C4-2B (cell line): Measurements from ENCODE around the gene SNX3.
"Not testable (repeated sequence)": the region's sequence is repeated elsewhere in the genome, so short reads cannot be mapped to it uniquely, and the experiment has no call there.

ENCODE experiments used
- H3K27ac ChIP-seq: fragments of 450-650 bp; 2 replicates; pipeline ENCODE4 v1.5.1; 2017
- CTCF ChIP-seq: fragments of 450-650 bp; conservative IDR thresholded peaks from 2 replicates; pipeline ENCODE4 v1.5.1; 2017; ENCODE audit warnings: mild to moderate bottlenecking
- ZFX ChIP-seq: fragments of 450-650 bp; IDR thresholded peaks from 2 replicates; pipeline ENCODE4 v1.6.1; 2017

SNX3 gene

DNA sequence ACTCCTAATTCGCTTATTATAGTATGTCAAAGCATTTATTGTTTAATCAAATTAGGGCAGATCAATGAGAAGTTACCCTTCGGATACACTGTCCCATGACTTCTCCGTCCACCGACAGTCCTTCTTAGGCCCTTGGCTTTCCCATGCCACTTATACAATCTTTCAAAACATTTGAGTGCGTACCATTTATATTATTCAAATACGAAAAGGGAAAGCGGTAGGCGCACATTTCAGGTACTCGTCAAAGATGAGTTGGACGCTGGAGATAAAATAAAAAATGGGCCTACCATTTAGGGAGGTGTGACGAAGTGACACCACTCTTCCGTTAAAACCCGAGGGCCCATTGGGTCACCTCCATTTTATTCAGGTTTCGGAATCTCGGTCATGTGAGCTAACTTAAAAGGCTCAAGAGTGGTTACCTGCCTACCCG lies 33.5 kb upstream of the SNX3 start:
- H3K27ac ChIP-seq = peak overlapping the region; percentile 94
- TF ChIP-seq ZFX = no peak
- TF ChIP-seq CTCF = no peak

- TF ChIP-seq CTCF (no peak), ZFX (no peak)
- peak overlapping the region; percentile 94 for H3K27ac ChIP-seq
Observed at GRCh38 chr6:108293527-108294296, 32.9 kb upstream of the SNX3 start.

GRCh38 chr6:108292561-108292960 lies 31.7 kb upstream of the SNX3 start:
- not testable (repeated sequence) for H3K27ac ChIP-seq

GRCh38 chr6:108291091-108291490 lies 30.3 kb upstream of the SNX3 start:
- no peak overlapping the region for H3K27ac ChIP-seq
- TF ChIP-seq CTCF (no peak), ZFX (no peak)

- TF ChIP-seq CTCF (no peak), ZFX (no peak)
- no peak overlapping the region for H3K27ac ChIP-seq
Observed at GRCh38 chr6:108288742-108289141, 27.9 kb upstream of the SNX3 start.

DNA sequence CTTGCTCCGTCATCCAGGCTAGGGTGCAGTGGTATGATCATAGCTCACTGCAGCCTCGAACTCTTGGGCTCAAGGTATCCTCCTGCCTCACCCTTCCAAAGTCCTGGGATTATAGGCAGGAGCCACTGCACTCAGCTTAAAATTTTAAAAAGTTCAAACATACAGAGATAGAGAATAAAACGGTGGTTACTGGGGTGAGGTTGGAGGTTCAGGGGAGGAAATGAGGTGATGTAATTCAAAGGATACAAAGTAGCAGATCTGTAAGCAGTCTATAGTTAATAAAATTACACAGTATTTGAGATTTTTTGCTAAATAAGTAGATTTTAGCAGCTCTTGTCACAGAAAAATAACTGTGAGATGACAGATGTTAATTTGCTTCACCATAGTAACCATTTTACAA lies 26.5 kb upstream of the SNX3 start:
- TF ChIP-seq ZFX = no peak
- TF ChIP-seq CTCF = no peak
- no peak overlapping the region for H3K27ac ChIP-seq

- H3K27ac ChIP-seq = no peak overlapping the region
- TF ChIP-seq CTCF = no peak
- TF ChIP-seq ZFX = no peak
Observed at GRCh38 chr6:108286366-108286765, 25.5 kb upstream of the SNX3 start.

DNA sequence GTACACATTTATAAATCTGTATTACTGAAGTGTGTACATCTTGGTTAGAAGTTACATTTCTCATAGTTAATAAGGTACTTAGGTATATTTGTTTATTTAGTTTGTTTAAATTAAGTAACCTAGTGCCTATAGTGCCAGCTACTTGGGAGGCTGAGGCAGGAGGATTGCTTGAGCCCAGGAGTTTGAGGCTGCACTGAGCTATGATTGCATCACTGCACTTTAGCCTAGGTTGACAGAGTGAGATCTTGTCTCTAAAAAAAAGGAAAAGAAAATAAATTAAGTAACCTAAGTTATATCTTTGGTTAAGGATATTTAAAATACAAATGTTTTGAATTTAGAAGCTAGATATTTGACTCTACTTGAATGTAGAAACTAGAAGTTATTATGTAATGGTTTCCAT lies 24.5 kb upstream of the SNX3 start:
- no peak overlapping the region for H3K27ac ChIP-seq
- TF ChIP-seq CTCF (no peak), ZFX (no peak)
